K562 (cell line): ENCODE measurements around the gene STX3. TPM values are rescaled to one million over a fixed set of nuclear protein-coding genes. Genes with fewer than 3 reads are reported as not detected.

Experiments used
- ATAC-seq: fragments of 200-7000 bp; cut with Tn5 transposase; 3 replicates; pipeline ENCODE4 v1.9.1; 2020; ENCODE audit warnings: moderate library complexity
- BruUV-seq: library from RNA; stranded (reverse); fragments of 400-500 nt; replicated peaks from 2 replicates; lab custom pipeline; 2021; lab: Mats Ljungman, UMichigan
- CTCF ChIA-PET: fragments of 300-600 bp; formaldehyde crosslinking; extraction: SDS; loops from one replicate; lab custom pipeline; 2021; ENCODE audit warnings: low intra/inter-chr PET ratio; lab: Yijun Ruan, JAX
- POLR2A ChIA-PET: fragments of 300-600, 350-650 bp; sonication (Branson Sonifier 250); formaldehyde crosslinking; extraction: SDS; loops from one replicate; lab custom pipeline; 2021; ENCODE audit warnings: antibody characterized with exemption, inconsistent platforms; lab: Yijun Ruan, JAX
- DNase-seq, 4 experiments: peaks; one replicate each; pipeline versions ENCODE4 v3.0.0 to v3.0.0-alpha.2; 2011 to 2018; ENCODE audit warnings: low spot score in 3 of 4, mixed read lengths in 3 of 4; ENCODE audit errors: extremely low read depth in 1 of 4
- FAIRE-seq: peaks from 2 replicates; lab custom pipeline; 2011; peaks lifted over from hg19 to GRCh38; lab: Jason Lieb, UNC
- H2AFZ ChIP-seq: 2 replicates; pipeline ENCODE4 v1.6.0; 2011; ENCODE audit warnings: low read depth, low read length, control low read depth, inconsistent platforms
- H3K27ac ChIP-seq: fragments of 200-600 bp; 3 replicates; pipeline ENCODE4 v1.8.0; 2011; ENCODE audit warnings: low read depth, mild to moderate bottlenecking, control low read depth, inconsistent platforms, low read length, moderate library complexity, mixed read lengths; ENCODE audit errors: extremely low read depth
- H3K27me3 ChIP-seq, 2 experiments: fragments of 300-600 bp in 1 of 2; 2 replicates in 1 of 2; 3 replicates in 1 of 2; pipeline versions ENCODE4 v1.6.0 to v1.8.0; 2011; ENCODE audit warnings: inconsistent platforms in 2 of 2, low read length in 2 of 2, mild to moderate bottlenecking in 1 of 2, mixed read lengths in 1 of 2, moderate library complexity in 1 of 2; ENCODE audit not compliant: control insufficient read depth in 2 of 2, insufficient read depth in 2 of 2
- H3K36me3 ChIP-seq: fragments of 300-600 bp; 3 replicates; pipeline ENCODE4 v1.8.0; 2011; ENCODE audit warnings: mild to moderate bottlenecking, low read length, inconsistent platforms; ENCODE audit not compliant: control insufficient read depth, insufficient read depth
- H3K4me1 ChIP-seq, 2 experiments: fragments of 200-600 bp in 1 of 2; replicated peaks in 1 of 2; 2 replicates in 1 of 2; 3 replicates in 1 of 2; pipeline versions ENCODE4 v1.5.1 to v1.8.0; 2011; ENCODE audit warnings: inconsistent platforms in 2 of 2, low read length in 2 of 2, mild to moderate bottlenecking in 1 of 2, mixed read lengths in 1 of 2, moderate library complexity in 1 of 2; ENCODE audit not compliant: control insufficient read depth in 2 of 2, insufficient read depth in 2 of 2
- H3K4me2 ChIP-seq: 2 replicates; pipeline ENCODE4 v1.6.1; 2011; ENCODE audit warnings: low read length, control low read depth, inconsistent platforms, mixed read lengths; ENCODE audit not compliant: insufficient read depth
- H3K4me3 ChIP-seq: fragments of 200-600 bp; sonication (generic), shearing (Covaris generic); 2 replicates; pipeline ENCODE4 v1.5.1; 2016; ENCODE audit warnings: control low read depth, inconsistent platforms
- H3K79me2 ChIP-seq: fragments of 200-600 bp; 3 replicates; pipeline ENCODE4 v1.8.0; 2011; ENCODE audit warnings: low read length, inconsistent platforms; ENCODE audit not compliant: control insufficient read depth, insufficient read depth
- H3K9ac ChIP-seq, 2 experiments: 2 replicates each; pipeline versions ENCODE4 v1.6.0 to v1.6.1; 2011; ENCODE audit warnings: low read depth in 2 of 2, low read length in 2 of 2, control low read depth in 1 of 2, inconsistent platforms in 1 of 2, mild to moderate bottlenecking in 1 of 2, mixed read lengths in 1 of 2; ENCODE audit not compliant: insufficient read depth in 1 of 2
- H3K9me1 ChIP-seq: one replicate; pipeline ENCODE4 v1.6.0; 2011; ENCODE audit warnings: inconsistent platforms, mild to moderate bottlenecking, low read length, moderate library complexity; ENCODE audit not compliant: control insufficient read depth, insufficient read depth
- H3K9me3 ChIP-seq: replicated peaks from 2 replicates; pipeline ENCODE4 v1.5.1; 2011; ENCODE audit warnings: low read depth, low read length, inconsistent platforms; ENCODE audit not compliant: control insufficient read depth, insufficient read depth
- H4K20me1 ChIP-seq: replicated peaks from 2 replicates; pipeline ENCODE4 v1.6.1; 2011; ENCODE audit warnings: low read length, inconsistent platforms, mixed read lengths; ENCODE audit not compliant: control insufficient read depth, insufficient read depth
- BACH1 ChIP-seq: fragments of 200-800 bp; sonication (Bioruptor generic); IDR thresholded peaks from 2 replicates; pipeline ENCODE4 v1.6.1; 2016; ENCODE audit warnings: missing genetic modification characterization, missing compliant biosample characterization
- DPF2 ChIP-seq: fragments of 450-650 bp; IDR thresholded peaks from 2 replicates; pipeline ENCODE4 v1.6.1; 2016
- JUND ChIP-seq, 2 experiments: IDR thresholded peaks; 2 replicates in 1 of 2; 3 replicates in 1 of 2; pipeline ENCODE4 v1.6.1; 2011; ENCODE audit warnings: borderline replicate concordance in 2 of 2, low read depth in 2 of 2, low read length in 2 of 2, improper control_type of control experiment in 1 of 2, missing biosample characterization in 1 of 2, missing genetic modification characterization in 1 of 2, missing genetic modification reagents in 1 of 2
- MAFG ChIP-seq: fragments of 450-650 bp; conservative IDR thresholded peaks from 2 replicates; pipeline ENCODE4 v1.6.1; 2016; ENCODE audit warnings: missing genetic modification characterization, missing compliant biosample characterization
- NELFE ChIP-seq: IDR thresholded peaks from 2 replicates; pipeline ENCODE4 v1.6.1; 2011; ENCODE audit warnings: mild to moderate bottlenecking; ENCODE audit not compliant: insufficient read depth, insufficient read length
- SIN3A ChIP-seq, 2 experiments: fragments of 150-350 bp in 1 of 2; IDR thresholded peaks; 2 replicates each; pipeline ENCODE4 v1.6.1; 2011 to 2016; ENCODE audit warnings: borderline replicate concordance in 2 of 2, low read depth in 2 of 2, low read length in 2 of 2, mild to moderate bottlenecking in 2 of 2, moderate library complexity in 2 of 2; ENCODE audit not compliant: control insufficient read depth in 1 of 2
- SPI1 ChIP-seq: IDR thresholded peaks from 2 replicates; pipeline ENCODE4 v1.6.1; 2011; ENCODE audit warnings: low read depth, low read length, control low read depth, borderline replicate concordance
- TOE1 ChIP-seq, 2 experiments: fragments of 450-650 bp in 1 of 2; sonication (generic) in 1 of 2; formaldehyde crosslinking in 1 of 2; IDR thresholded peaks; 2 replicates each; pipeline versions ENCODE4 v1.7.1 to v1.8.0; 2016 to 2022; ENCODE audit warnings: borderline replicate concordance in 2 of 2, mild to moderate bottlenecking in 2 of 2, antibody characterized with exemption in 1 of 2, inconsistent platforms in 1 of 2, low read depth in 1 of 2, missing genetic modification reagents in 1 of 2, moderate library complexity in 1 of 2
- ZBTB7A ChIP-seq: IDR thresholded peaks from 2 replicates; pipeline ENCODE4 v1.6.1; 2011; ENCODE audit warnings: low read depth, mild to moderate bottlenecking, low read length, moderate library complexity, borderline replicate concordance; ENCODE audit not compliant: control insufficient read depth
- ZNF174 ChIP-seq: fragments of 250-450 bp; sonication (Bioruptor Pico); IDR thresholded peaks from 2 replicates; pipeline ENCODE4 v1.4.0; 2020; ENCODE audit warnings: mild to moderate bottlenecking
- ZNF444 ChIP-seq: fragments of 250-450 bp; sonication (Bioruptor Pico); IDR thresholded peaks from 2 replicates; pipeline ENCODE4 v1.4.0; 2020; ENCODE audit warnings: mild to moderate bottlenecking, moderate library complexity
- WGBS: fragments of 100-300 bp; shearing (Covaris generic); methylation state at CpG from one replicate; pipeline ENCODE4 v1.1.6; 2016; ENCODE audit warnings: low coverage, mixed read lengths; ENCODE audit not compliant: insufficient coverage; ENCODE audit errors: missing lambda C conversion rate; 5-methylcytosine and 5-hydroxymethylcytosine counted together
- in situ Hi-C: fragments of 300-500 bp; cut with MboI; formaldehyde crosslinking; loops from 4 replicates; pipeline ENCODE4 v1.15.0; 2018; ENCODE audit warnings: inconsistent platforms, mixed read lengths
- intact Hi-C: fragments of 100-400 bp; cut with micrococcal nuclease; formaldehyde crosslinking; loops from 2 replicates; pipeline ENCODE4 v1.14.2; 2022
- polyA plus RNA-seq, 8 experiments: library from polyadenylated mRNA; depleted of rRNA in 4 of 8; stranded (reverse) in 5 of 8; unstranded in 3 of 8; fragments of >200 nt; fragmentation: Nextera tagmentation in 2 of 8; fragmentation: Illumina TruSeq in 1 of 8; extraction: Ambion mirVana in 2 of 8; extraction: Trizol in 1 of 8; gene quantifications; 2 replicates each; pipeline versions ENCODE4 v1.2.1 to v1.2.3, GENCODE V29; 2011 to 2014; ENCODE audit warnings: inconsistent platforms in 1 of 8, missing spikeins in 1 of 8
- total RNA-seq, 7 experiments: library from RNA; depleted of rRNA in 6 of 7; stranded (reverse); fragments of >200 nt in 6 of 7; fragmentation: Illumina TruSeq in 2 of 7; extraction: Trizol in 2 of 7; gene quantifications; 2 replicates each; pipeline versions ENCODE4 v1.2.1 to v1.2.3, GENCODE V29; 2011 to 2021; ENCODE audit warnings: low replicate concordance in 1 of 7
- TF ChIP-seq, protein P1 (sequence below): fragments of 450-650 bp; conservative IDR thresholded peaks from 2 replicates; pipeline ENCODE4 v1.6.1; 2016; ENCODE audit warnings: missing genetic modification characterization, low read depth, mild to moderate bottlenecking, missing compliant biosample characterization, moderate library complexity
- TF ChIP-seq, protein P2 (sequence below): fragments of 450-650 bp; IDR thresholded peaks from 2 replicates; pipeline ENCODE4 v1.6.1; 2016

Gene STX3
- total and polyA plus RNA-seq, 9 of the 15 experiments (the other 6 are each of a cell fraction or from before 2014, with no cell fraction given), result 12.0 to 91.6 (median 48.7) TPM

GRCh38 chr11:59756558-59756840, 1.3 kb downstream of the STX3 start:
- Histone ChIP-seq H3K27ac (peak overlapping the region; percentile 88), H3K9ac (peak overlapping the region; percentile 62 to 84)
- POLR2A ChIA-PET, result interaction anchor here (0.7 to 4.0 kb wide), 7 partner anchors 10 to 218 kb away, joined by 3 to 32 read pairs (median 6); no protein-coding TSS in a partner anchor

GRCh38 chr11:59756845-59757244, 1.7 kb downstream of the STX3 start:
- ChIA-PET CTCF (interaction anchor here (0.7 kb wide), 1 partner anchor 46 kb away, joined by 4 read pairs; no protein-coding TSS in a partner anchor), POLR2A (interaction anchor here (0.7 to 4.0 kb wide), 5 partner anchors 13 to 219 kb away, joined by 3 to 23 read pairs (median 5); no protein-coding TSS in a partner anchor)
- no peaks in the 10 kb centered on the region for H3K9me3 ChIP-seq
- H3K36me3 ChIP-seq, result peaks cover 33% of the 10 kb centered on the region; the same call in 1 of the 3 replicates
- H2AFZ ChIP-seq, result no peak overlapping the region; the same call in 1 of the 2 replicates
- H3K4me2 ChIP-seq, result peak overlapping the region; percentile 94
- DNase-seq (peak; percentile 62 to 82 (median 64)), FAIRE-seq (peak; percentile 94), ATAC-seq (peak; percentile 76)
- peaks cover 14% of the 10 kb centered on the region for H4K20me1 ChIP-seq
- peaks cover 65% of the 10 kb centered on the region for H3K79me2 ChIP-seq
- WGBS, result 3% methylated on average over 3 of the region's 4 CpGs
- BruUV-seq, result TSS peak; percentile 44
- H3K4me1 ChIP-seq, result peaks cover 19 to 33% of the 10 kb centered on the region in 2 experiments; a peak in 4 of 5 replicates
- peak overlapping the region; percentile 62 to 84 for H3K9ac ChIP-seq
- peak overlapping the region; percentile 88 for H3K27ac ChIP-seq
- in situ Hi-C loops (loop anchor here (5.0 kb wide), 1 partner anchor 45 kb away; no protein-coding TSS in a partner anchor), intact Hi-C loops (loop anchor here (5.0 to 10.0 kb wide), 2 partner anchors 205 to 298 kb away; partner anchors contain the start of gene MS4A3)
- H3K9me1 ChIP-seq, result peaks cover 3% of the 10 kb centered on the region
- H3K27me3 ChIP-seq, result no peaks in the 10 kb centered on the region
- H3K4me3 ChIP-seq, result peak overlapping the region; percentile 94
- no peak for TF ChIP-seq ZNF174 (CRISPR knock-in tag)
- TF ChIP-seq, protein P1, sequence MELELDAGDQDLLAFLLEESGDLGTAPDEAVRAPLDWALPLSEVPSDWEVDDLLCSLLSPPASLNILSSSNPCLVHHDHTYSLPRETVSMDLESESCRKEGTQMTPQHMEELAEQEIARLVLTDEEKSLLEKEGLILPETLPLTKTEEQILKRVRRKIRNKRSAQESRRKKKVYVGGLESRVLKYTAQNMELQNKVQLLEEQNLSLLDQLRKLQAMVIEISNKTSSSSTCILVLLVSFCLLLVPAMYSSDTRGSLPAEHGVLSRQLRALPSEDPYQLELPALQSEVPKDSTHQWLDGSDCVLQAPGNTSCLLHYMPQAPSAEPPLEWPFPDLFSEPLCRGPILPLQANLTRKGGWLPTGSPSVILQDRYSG, result no peak
- TF ChIP-seq SPI1, result peak; percentile 52; the same call in 1 of the 2 replicates
- peak; percentile 64 for TF ChIP-seq BACH1 (tag)
- TF ChIP-seq DPF2, result peak; percentile 33
- TF ChIP-seq, protein P2, sequence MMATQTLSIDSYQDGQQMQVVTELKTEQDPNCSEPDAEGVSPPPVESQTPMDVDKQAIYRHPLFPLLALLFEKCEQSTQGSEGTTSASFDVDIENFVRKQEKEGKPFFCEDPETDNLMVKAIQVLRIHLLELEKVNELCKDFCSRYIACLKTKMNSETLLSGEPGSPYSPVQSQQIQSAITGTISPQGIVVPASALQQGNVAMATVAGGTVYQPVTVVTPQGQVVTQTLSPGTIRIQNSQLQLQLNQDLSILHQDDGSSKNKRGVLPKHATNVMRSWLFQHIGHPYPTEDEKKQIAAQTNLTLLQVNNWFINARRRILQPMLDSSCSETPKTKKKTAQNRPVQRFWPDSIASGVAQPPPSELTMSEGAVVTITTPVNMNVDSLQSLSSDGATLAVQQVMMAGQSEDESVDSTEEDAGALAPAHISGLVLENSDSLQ, result peak; percentile 87
- peak; percentile 86 for TF ChIP-seq MAFG (tag)
- no peak for TF ChIP-seq ZNF444 (CRISPR knock-in tag)
- TF ChIP-seq JUND (IDR thresholded peaks at IDR 0.05; ENCODE audit: borderline replicate concordance, low read depth, low read length), result peak; percentile 64
- peak; percentile 49; the same call in 1 of the 3 replicates for TF ChIP-seq JUND (tag; IDR thresholded peaks at IDR 0.05; ENCODE audit: borderline replicate concordance, low read depth, low read length)
- TF ChIP-seq ZBTB7A, result no peak

More at GRCh38 chr11:59756558-59756840, 1.3 kb downstream of the STX3 start:
- Histone ChIP-seq H3K9me1 (peaks cover 3% of the 10 kb centered on the region), H4K20me1 (peaks cover 14% of the 10 kb centered on the region), H3K36me3 (peaks cover 32% of the 10 kb centered on the region; the same call in 1 of the 3 replicates), H3K4me3 (peak overlapping the region; percentile 94), H3K79me2 (peaks cover 64% of the 10 kb centered on the region), H3K4me2 (peak overlapping the region; percentile 94), H3K4me1 (peaks cover 19 to 33% of the 10 kb centered on the region in 2 experiments; a peak in 4 of 5 replicates), H3K27me3 (no peaks in the 10 kb centered on the region), H2AFZ (no peak overlapping the region; the same call in 1 of the 2 replicates), H3K9me3 (no peaks in the 10 kb centered on the region)
- no peak for DNase-seq
- CTCF ChIA-PET, result interaction anchor here (0.7 kb wide), 1 partner anchor 46 kb away, joined by 4 read pairs; no protein-coding TSS in a partner anchor
- WGBS, result 7% methylated on average over 3 of the region's 3 CpGs
- FAIRE-seq, result no peak
- BruUV-seq, result no TSS peak
- TF ChIP-seq NELFE (no peak), TOE1 (IDR thresholded peaks at IDR 0.05; ENCODE audit: borderline replicate concordance) (no peak), TOE1 (CRISPR knock-in tag; IDR thresholded peaks at IDR 0.05; ENCODE audit: borderline replicate concordance, low read depth) (0 out of 2 replicates have a peak, but pooled peaks have one; percentile 29), SIN3A (IDR thresholded peaks at IDR 0.05; ENCODE audit: borderline replicate concordance in 2 of 2, control insufficient read depth in 1 of 2, low read depth in 2 of 2, low read length in 2 of 2) (peak in 1 of 2 experiments; percentile 56; a peak in 1 of 4 replicates)
- no peak for ATAC-seq
- intact Hi-C loops (loop anchor here (5.0 to 10.0 kb wide), 2 partner anchors 204 to 298 kb away; partner anchors contain the start of gene MS4A3), in situ Hi-C loops (loop anchor here (5.0 kb wide), 1 partner anchor 46 kb away; no protein-coding TSS in a partner anchor)
